Neuron (in vitro differentiated cells): ENCODE results near the gene ABCA10.

Experiments
- H2AFZ ChIP-seq: one replicate; pipeline ENCODE4 v1.6.1; 2013; ENCODE audit warnings: low read depth, mild to moderate bottlenecking, inconsistent platforms, low read length, moderate library complexity
- H3K27me3 ChIP-seq: one replicate; pipeline ENCODE4 v1.6.1; 2013; ENCODE audit warnings: low read length; ENCODE audit not compliant: insufficient read depth
- H3K36me3 ChIP-seq: one replicate; pipeline ENCODE4 v1.6.1; 2013; ENCODE audit warnings: low read length; ENCODE audit not compliant: insufficient read depth
- H3K4me1 ChIP-seq: one replicate; pipeline ENCODE4 v1.6.1; 2013; ENCODE audit warnings: low read length; ENCODE audit not compliant: insufficient read depth
- H3K4me3 ChIP-seq: 2 replicates; pipeline ENCODE4 v1.5.1; 2013; ENCODE audit warnings: mild to moderate bottlenecking, low read length, moderate library complexity
- H3K9me3 ChIP-seq: one replicate; pipeline ENCODE4 v1.6.1; 2013; ENCODE audit warnings: low read length

ABCA10 gene

DNA sequence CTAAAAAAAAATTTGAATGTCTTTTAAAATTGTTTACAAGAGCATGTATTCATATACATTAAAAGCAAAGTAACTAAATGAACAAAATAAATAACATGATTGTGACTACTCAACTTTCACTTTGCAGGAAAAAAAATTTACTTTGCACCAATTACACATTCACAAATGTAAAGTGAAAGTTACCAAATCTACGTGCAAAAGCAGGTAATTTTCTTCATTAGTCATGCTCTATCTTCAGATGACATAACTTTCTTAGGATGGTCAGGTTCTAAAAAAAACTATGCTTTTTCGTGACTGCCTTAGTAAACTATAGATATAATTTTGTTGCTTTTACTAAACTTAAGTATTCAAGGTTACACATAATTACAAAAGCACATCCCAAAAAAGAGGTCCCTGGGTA lies 17.0 kb upstream of the ABCA10 start:
- Histone ChIP-seq H3K36me3 (no peaks in the 10 kb centered on the region), H3K4me3 (no peak overlapping the region), H3K4me1 (no peaks in the 10 kb centered on the region), H3K9me3 (no peaks in the 10 kb centered on the region), H2AFZ (no peak overlapping the region), H3K27me3 (no peaks in the 10 kb centered on the region)

DNA sequence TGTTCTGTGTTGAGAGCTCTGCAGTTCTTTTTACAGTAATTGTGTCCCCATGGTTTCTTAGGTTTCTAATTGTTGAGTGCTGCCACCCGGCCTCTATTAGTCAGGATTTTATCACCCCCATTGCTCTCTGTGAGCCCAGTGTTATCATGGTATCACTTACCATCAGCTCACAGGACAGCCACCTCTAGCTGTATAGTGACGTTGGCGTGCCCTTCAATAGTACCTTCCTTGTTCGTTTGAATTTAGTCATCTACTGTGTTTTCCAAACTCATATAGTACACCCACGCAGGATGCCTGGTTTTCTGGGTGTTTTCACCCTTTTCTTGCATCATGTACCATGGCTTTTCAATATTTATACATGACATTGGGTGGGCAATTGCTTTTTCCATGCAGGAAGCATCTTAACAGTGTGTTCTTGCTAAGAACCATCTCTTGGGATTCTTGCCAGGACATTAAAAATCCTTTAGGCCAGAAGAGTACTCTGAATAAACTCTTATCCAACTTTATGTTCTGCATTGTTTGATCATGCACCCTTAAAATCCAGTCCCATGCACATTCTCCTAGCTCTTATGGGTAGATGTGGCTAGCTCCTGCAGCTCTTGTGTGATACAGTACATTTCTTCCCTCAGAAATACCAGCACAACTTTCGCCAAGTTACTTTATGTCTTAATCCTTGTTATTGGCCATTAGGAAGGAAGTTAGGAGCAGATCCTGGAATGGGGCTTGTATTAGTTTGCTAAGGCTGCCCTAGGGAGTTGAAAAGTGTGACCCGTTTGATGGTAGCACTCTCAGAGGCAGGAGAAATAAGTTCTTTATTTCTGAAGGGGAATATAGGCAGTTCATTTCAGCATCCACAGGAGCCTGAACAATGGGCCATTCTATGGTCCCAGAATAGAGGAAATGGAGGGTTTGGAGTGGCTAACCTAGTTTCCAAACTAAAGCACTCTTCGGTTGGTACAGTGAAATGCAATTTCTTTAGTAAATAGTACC lies 11.3 kb upstream of the ABCA10 start:
- Histone ChIP-seq H3K27me3 (no peaks in the 10 kb centered on the region), H2AFZ (no peak overlapping the region), H3K36me3 (no peaks in the 10 kb centered on the region), H3K4me1 (no peaks in the 10 kb centered on the region), H3K4me3 (no peak overlapping the region), H3K9me3 (no peaks in the 10 kb centered on the region)

DNA sequence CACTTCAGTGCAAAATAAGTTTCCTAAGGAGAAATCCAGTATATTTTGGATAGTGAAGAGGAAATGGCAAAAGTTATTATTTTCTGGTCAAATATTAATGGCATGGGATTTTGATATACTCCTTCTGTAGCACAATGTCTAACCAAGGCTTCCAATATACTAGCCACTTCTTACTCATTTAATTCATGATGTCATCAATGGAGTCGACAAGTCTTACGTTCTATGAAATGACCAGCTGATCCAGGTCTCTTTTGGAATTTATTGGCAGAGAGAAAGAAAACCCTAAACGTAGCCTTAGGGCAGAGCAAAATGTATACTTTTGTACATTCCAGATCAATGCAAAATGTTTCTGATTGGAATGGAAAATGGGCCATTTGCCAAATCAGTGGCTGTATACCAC lies 8.3 kb upstream of the ABCA10 start:
- Histone ChIP-seq H3K9me3 (no peaks in the 10 kb centered on the region), H3K27me3 (no peaks in the 10 kb centered on the region), H3K4me3 (no peak overlapping the region), H2AFZ (no peak overlapping the region), H3K4me1 (no peaks in the 10 kb centered on the region), H3K36me3 (no peaks in the 10 kb centered on the region)

DNA sequence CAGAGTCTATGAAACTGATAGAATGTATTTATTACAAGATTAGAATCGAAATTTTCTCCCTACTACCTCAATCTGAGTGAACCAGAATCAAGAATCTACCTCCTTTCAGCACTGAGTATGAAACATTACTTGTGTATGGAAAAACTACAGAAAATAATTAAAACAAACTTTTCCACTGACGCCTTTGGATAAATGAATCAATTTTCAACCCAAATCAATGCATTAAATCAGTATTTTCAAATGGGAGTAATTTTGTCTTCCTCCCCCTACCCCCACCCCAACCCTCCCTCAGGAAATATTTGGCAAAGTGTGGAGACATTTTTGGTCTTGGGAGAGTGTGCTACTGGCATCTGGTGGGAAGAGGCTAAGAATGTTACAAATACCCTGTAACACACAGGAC lies 7.8 kb upstream of the ABCA10 start:
- no peak overlapping the region for H3K4me3 ChIP-seq
- no peaks in the 10 kb centered on the region for H3K27me3 ChIP-seq
- H2AFZ ChIP-seq: no peak overlapping the region
- no peaks in the 10 kb centered on the region for H3K4me1 ChIP-seq
- H3K36me3 ChIP-seq: no peaks in the 10 kb centered on the region
- no peaks in the 10 kb centered on the region for H3K9me3 ChIP-seq

DNA sequence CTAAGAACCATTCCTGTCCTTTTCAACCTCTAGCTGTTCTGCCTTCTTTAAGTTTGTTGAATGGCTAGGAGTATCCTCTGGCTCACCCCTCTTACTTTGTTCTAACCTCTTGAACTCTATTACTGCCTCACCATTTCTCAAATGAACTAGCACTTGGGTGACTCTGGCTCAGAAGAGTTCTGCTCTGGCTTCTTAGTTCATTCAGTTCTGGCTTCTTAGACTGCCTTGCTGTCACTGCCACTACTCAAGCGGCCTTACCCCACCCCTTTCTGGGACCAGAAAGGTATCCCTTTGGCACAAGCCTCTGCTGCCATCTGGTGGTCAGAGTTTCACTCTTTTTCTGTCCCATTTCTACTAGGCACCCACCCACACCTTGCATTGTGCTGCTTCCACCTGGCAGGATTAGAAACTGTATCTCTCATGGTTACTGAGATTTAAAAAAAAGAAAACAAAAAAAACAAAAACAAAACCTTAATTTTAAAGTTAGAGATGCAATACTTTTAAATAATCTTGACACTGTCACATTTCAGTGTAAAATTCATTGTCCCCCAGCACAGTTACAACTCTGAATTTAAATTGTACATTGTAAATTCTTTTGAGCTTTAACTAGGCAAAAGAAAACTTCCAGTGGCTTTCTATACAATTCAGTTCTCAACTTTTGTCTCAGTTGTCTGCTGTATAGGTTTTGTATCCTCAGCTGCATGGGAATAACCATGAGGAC lies 6.9 kb upstream of the ABCA10 start:
- H3K9me3 ChIP-seq: no peaks in the 10 kb centered on the region
- no peaks in the 10 kb centered on the region for H3K27me3 ChIP-seq
- H3K4me1 ChIP-seq: no peaks in the 10 kb centered on the region
- no peak overlapping the region for H2AFZ ChIP-seq
- H3K36me3 ChIP-seq: no peaks in the 10 kb centered on the region
- no peak overlapping the region for H3K4me3 ChIP-seq

DNA sequence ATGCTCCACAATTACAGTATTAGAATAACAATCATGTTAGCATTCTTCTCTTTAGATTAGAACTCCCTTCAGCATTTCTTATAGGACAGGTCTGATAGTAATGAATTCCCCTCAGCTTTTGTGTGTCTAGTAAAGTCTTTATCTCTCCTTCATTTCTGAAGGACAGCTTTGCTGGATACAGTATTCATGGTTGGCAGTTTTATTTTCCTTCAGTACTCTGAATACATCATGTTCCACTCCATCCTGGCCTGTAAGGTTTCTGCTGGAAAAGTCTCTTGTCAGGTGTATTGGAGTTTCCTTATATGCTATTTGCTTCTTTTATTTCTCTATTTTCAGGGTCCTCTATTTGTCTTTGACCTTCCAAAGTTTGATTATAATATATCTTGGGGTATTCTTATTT lies 4.0 kb upstream of the ABCA10 start:
- Histone ChIP-seq H3K27me3 (no peaks in the 10 kb centered on the region), H3K9me3 (no peaks in the 10 kb centered on the region), H3K36me3 (no peaks in the 10 kb centered on the region), H3K4me3 (no peak overlapping the region), H2AFZ (no peak overlapping the region), H3K4me1 (peaks cover 2% of the 10 kb centered on the region)

DNA sequence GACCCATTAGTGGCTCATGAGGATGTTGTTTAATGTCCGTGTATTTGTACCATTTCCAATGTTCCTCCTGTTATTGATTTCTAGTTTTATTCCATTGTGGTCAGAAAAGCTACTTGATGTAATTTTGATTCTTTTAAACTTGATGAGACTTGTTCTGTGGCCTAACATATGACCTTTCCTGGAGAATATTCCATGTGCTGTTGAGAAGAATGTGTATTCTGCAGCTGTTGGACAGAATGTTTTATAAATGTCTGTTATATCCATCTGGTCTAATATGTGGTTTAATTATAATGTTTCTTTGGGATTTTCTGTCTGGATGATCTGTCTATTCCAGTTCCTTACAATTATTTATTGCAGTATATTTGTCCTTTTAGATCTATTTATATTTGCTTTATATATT lies 2.9 kb upstream of the ABCA10 start:
- no peaks in the 10 kb centered on the region for H3K9me3 ChIP-seq
- no peaks in the 10 kb centered on the region for H3K36me3 ChIP-seq
- no peak overlapping the region for H2AFZ ChIP-seq
- H3K27me3 ChIP-seq: no peaks in the 10 kb centered on the region
- H3K4me1 ChIP-seq: peaks cover 2% of the 10 kb centered on the region
- no peak overlapping the region for H3K4me3 ChIP-seq

DNA sequence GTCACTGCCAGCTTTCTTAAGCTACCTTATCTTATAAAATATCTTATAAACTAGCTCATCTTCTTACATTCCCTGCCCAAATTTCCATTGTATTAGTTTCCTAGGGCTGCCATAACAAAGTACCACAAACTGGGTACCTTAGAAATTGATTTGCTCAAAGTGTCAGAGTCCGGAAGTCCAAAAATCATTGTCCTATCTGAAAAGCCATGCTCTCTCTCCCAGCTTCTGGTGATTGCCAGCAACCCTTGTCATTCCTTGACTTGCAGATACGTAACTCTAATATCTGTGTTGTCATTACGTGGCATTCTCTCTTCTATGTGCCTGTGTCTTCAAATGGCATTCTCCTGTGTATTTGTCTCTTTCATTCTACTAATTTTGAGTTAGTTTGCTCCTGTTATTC lies 2.3 kb upstream of the ABCA10 start:
- Histone ChIP-seq H2AFZ (no peak overlapping the region), H3K9me3 (no peaks in the 10 kb centered on the region), H3K4me1 (peaks cover 2% of the 10 kb centered on the region), H3K27me3 (no peaks in the 10 kb centered on the region), H3K36me3 (no peaks in the 10 kb centered on the region), H3K4me3 (no peak overlapping the region)

DNA sequence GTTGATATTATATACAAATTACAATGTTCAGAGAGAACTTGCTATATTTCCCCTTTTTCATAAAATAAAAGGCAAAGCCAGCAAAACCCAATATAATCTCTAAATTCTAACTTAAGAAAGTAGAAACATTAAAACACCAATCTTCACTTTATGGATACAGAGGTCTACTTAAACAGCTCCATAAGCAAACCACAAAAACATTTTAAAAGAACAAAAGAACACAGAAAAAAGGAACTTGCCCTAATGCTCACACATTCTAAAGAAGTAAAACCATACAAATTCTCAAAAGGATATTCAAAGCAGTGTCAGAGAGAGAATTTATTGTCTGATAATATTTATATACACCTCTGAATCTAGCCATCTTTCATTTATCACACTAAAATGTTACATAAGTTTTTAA lies 606 bp downstream of the ABCA10 start:
- Histone ChIP-seq H3K9me3 (no peaks in the 10 kb centered on the region), H3K27me3 (no peaks in the 10 kb centered on the region), H3K36me3 (no peaks in the 10 kb centered on the region), H3K4me3 (no peak overlapping the region), H2AFZ (no peak overlapping the region), H3K4me1 (peaks cover 2% of the 10 kb centered on the region)

DNA sequence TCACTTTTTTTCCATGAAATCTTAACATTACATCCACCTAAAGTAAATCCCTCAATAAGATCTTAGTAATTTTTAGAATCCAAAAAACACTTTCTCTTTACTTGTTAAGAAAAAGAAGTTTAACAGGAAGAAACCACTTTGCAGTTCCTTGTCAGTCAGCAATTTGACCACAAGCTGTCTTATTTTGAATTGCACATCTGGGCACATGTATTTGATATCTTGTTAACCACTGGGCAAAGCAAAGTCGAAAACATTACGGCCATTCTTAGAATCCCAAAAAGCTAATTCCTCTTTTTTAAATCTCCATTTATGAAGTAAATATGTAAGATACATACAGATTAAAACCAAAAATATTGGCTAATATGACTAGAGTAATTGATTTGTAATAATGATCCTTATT lies 1.1 kb downstream of the ABCA10 start:
- no peaks in the 10 kb centered on the region for H3K9me3 ChIP-seq
- no peak overlapping the region for H3K4me3 ChIP-seq
- H3K27me3 ChIP-seq: no peaks in the 10 kb centered on the region
- peaks cover 2% of the 10 kb centered on the region for H3K4me1 ChIP-seq
- no peaks in the 10 kb centered on the region for H3K36me3 ChIP-seq
- no peak overlapping the region for H2AFZ ChIP-seq

DNA sequence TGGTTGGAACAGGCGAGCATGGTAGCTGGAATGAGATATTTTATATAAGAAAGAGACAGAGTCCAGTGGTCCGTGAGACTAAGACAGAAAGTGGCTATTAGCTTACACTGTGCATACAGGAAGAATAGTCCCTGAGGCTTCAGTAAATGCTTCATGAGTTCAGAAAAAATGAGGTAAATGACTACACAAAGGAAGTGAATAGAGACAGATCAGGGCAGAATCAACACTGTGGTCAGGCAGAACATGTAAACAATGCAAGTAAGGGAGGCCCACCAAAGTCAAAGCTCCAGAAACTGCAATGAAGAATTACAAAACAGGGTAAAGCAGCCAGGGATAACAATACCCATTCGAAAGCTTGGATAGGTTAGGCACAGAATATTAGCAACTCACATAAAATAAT lies 4.8 kb downstream of the ABCA10 start:
- Histone ChIP-seq H3K9me3 (no peaks in the 10 kb centered on the region), H3K4me3 (no peak overlapping the region), H3K36me3 (no peaks in the 10 kb centered on the region), H2AFZ (no peak overlapping the region), H3K4me1 (peaks cover 2% of the 10 kb centered on the region), H3K27me3 (no peaks in the 10 kb centered on the region)

DNA sequence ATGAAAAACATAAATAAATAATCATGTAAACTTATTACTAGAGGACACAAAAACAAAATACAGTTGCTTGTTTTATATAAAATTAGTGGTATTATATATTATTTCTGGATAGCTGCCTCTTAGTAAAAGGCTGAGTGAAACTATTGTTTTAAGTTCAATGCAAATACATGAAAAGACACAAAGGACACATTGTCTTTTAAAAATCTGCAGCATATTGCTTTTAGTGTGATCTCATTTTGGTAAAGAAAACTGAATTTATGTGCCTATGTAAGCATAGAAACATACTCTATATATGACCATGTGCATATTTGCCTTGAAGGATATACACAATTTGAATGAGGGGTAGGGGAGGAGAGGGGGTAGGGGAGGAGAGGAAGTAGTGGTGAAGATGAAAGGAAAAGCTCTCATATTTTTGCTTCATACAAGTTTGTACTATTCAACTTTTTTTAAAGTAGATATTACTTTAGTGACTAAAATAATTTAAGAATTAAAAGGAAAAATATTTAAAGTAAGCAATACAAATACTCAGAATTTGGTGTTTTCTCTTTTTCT lies 5.8 kb downstream of the ABCA10 start:
- Histone ChIP-seq H2AFZ (no peak overlapping the region), H3K4me1 (no peaks in the 10 kb centered on the region), H3K36me3 (no peaks in the 10 kb centered on the region), H3K4me3 (no peak overlapping the region), H3K27me3 (no peaks in the 10 kb centered on the region), H3K9me3 (no peaks in the 10 kb centered on the region)

DNA sequence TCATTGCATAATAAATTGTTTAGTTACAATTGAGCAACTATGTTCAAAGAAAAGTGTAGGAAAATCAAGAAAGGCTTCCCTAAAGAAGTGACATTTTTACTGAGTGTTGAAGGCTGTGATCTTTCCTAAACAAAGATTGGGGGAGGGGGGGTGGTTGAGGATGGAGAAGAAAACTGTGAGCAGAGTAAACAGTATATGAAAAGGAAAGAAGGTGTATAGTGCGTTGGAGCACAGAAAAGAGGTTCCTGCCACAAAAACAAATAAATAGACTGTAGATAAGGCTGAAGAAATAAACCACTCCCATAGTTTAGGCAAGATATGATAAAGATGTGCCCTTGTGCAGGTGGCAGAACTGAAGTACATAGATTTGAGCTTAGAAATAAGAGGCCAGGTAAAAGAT lies 8.5 kb downstream of the ABCA10 start:
- H3K9me3 ChIP-seq: no peaks in the 10 kb centered on the region
- no peaks in the 10 kb centered on the region for H3K36me3 ChIP-seq
- H3K4me3 ChIP-seq: no peak overlapping the region
- H3K4me1 ChIP-seq: no peaks in the 10 kb centered on the region
- H2AFZ ChIP-seq: no peak overlapping the region
- no peaks in the 10 kb centered on the region for H3K27me3 ChIP-seq
